Tibial artery (tissue), 4 donors: ENCODE data around the gene CHRNB1.
"Not testable (repeated sequence)": the region's sequence is repeated elsewhere in the genome, so short reads cannot be mapped to it uniquely, and the experiment has no call there.

Experiments
- DNase-seq, 2 donors: peaks; one replicate each; pipeline ENCODE4 v3.0.0-alpha.2; 2019
- H3K27ac ChIP-seq, 2 donors: fragments of 200-600 bp; sonication (generic) in 1 of 2; 1 replicate in 1 of 2; 2 replicates in 1 of 2; pipeline ENCODE4 v1.5.1; 2018 to 2019; ENCODE audit warnings: mild to moderate bottlenecking in 1 of 2
- H3K27me3 ChIP-seq, 2 donors: fragments of 200-600 bp; sonication (generic) in 1 of 2; one replicate each; pipeline versions ENCODE4 v1.5.1 to v1.6.0; 2016 to 2019
- H3K36me3 ChIP-seq, 3 donors: fragments of 200-600 bp; sonication (generic) in 2 of 3; one replicate each; pipeline ENCODE4 v1.5.1; 2016 to 2019; ENCODE audit warnings: mild to moderate bottlenecking in 2 of 3
- H3K4me1 ChIP-seq, 4 donors: fragments of 200-600 bp; sonication (generic) in 2 of 4; 1 replicate in 3 of 4; 2 replicates in 1 of 4; pipeline ENCODE4 v1.5.1; 2016 to 2019
- H3K4me3 ChIP-seq, 2 donors: fragments of 200-600 bp; sonication (generic) in 1 of 2; 1 replicate in 1 of 2; 2 replicates in 1 of 2; pipeline ENCODE4 v1.5.1; 2018 to 2019; ENCODE audit warnings: mild to moderate bottlenecking in 2 of 2
- H3K9me3 ChIP-seq, 3 donors: fragments of 200-600 bp; sonication (generic) in 1 of 3; one replicate each; pipeline ENCODE4 v1.5.1; 2016 to 2019
- intact Hi-C: fragments of 100-400 bp; cut with DNase I; formaldehyde crosslinking; loops from one replicate; pipeline ENCODE4 v1.15.0; 2023; ENCODE audit warnings: low total_unique reads
- TF ChIP-seq, protein P1 (sequence below), 2 experiments: fragments of 200-600 bp in 1 of 2; fragments of 450-650 bp in 1 of 2; IDR thresholded peaks; one replicate each; pipeline ENCODE4 v1.5.1; 2017 to 2019; ENCODE audit warnings: antibody characterized with exemption in 2 of 2, mild to moderate bottlenecking in 1 of 2, moderate library complexity in 1 of 2

Gene CHRNB1

DNA sequence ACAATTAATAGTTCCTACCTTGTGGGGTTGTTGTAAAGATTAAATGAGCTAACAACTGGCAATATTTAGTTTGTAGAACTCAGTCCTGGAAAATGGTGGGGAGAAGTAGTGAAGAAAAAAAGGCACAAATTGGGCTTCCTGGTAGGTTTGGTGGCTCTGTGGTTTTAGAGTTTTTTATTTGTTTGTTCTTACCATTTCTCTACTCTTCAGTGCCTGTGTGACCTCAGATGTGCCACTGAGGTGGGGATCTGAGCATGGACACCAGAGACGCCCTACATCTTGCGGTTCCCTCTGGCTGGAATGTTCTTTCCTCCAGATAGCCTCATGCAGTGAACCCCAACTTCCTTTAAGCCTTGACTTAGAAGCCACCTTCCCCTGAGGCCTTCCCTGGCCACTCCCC is 26.9 kb downstream of the CHRNB1 start:
- Histone ChIP-seq H3K4me1 (peaks cover 7 to 86% (median 42%) of the 10 kb centered on the region in 4 donors), H3K27me3 (no peaks in the 10 kb centered on the region), H3K27ac (no peak overlapping the region), H3K9me3 (no peaks in the 10 kb centered on the region), H3K36me3 (peaks cover 0 to 6% (median under 1%) of the 10 kb centered on the region in 3 donors), H3K4me3 (no peak overlapping the region)
- no peak for DNase-seq
- TF ChIP-seq, protein P1, sequence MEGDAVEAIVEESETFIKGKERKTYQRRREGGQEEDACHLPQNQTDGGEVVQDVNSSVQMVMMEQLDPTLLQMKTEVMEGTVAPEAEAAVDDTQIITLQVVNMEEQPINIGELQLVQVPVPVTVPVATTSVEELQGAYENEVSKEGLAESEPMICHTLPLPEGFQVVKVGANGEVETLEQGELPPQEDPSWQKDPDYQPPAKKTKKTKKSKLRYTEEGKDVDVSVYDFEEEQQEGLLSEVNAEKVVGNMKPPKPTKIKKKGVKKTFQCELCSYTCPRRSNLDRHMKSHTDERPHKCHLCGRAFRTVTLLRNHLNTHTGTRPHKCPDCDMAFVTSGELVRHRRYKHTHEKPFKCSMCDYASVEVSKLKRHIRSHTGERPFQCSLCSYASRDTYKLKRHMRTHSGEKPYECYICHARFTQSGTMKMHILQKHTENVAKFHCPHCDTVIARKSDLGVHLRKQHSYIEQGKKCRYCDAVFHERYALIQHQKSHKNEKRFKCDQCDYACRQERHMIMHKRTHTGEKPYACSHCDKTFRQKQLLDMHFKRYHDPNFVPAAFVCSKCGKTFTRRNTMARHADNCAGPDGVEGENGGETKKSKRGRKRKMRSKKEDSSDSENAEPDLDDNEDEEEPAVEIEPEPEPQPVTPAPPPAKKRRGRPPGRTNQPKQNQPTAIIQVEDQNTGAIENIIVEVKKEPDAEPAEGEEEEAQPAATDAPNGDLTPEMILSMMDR (IDR thresholded peaks at IDR 0.05): no peak
- intact Hi-C loops: no loop called here

DNA sequence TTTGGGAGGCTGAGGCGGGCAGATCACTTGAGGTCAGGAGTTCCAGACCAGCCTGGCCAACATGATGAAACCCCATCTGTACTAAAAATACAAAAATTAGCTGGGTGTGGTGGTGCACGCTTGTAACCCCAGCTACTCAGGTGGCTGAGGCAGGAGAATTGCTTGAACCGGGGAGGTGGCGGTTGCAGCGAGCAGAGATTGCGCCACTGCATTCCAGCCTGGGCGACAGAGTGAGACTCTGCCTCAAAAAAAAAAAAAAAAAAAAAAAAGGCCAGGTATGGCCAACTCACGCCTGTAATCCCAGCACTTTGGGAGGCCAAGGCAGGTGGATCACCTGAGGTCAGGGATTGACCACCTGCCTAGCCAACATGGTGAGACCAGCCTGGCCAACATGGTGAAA is 29.9 kb downstream of the CHRNB1 start:
- H3K27me3 ChIP-seq, H3K4me3 ChIP-seq, H3K9me3 ChIP-seq, DNase-seq, H3K36me3 ChIP-seq: not testable (repeated sequence)
- Histone ChIP-seq H3K4me1 (peaks cover 0 to 76% (median 45%) of the 10 kb centered on the region in 4 donors), H3K27ac (peak overlapping the region; percentile 100)
- intact Hi-C loops: loop anchor here (5.0 kb wide), 1 partner anchor 37 kb away; the partner anchor contains the start of genes FGF11 and TMEM102

DNA sequence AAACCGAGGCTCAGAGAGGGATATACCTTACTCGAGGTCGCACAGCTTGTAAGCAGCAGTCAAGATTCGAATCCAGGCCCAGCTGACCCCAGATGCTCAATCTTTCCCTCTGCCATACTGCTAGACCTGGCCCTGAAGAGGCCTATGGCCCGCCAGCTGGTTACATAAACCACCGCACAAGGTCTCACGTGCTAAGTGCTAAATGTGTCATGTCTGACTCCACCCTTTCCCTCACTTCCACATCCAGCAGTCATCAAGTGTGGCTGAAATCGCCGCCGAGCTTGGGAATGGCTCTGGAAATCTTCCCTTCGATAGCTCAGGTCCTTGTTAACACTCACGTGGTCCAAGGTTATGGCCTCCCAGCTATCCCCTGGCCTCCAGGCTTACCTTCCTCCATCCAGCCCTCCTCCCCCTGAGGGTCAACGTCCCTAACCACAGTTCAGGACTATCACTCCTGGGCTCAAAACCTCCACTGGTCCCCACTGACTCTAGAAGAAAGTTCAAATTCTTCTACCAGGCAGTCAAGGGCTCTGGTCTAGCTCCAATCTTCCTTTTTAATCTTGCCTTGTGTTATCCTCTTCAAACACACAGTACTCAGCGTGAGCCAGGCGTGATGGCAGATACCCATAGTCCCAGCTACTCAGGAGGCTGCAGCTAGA is 31.0 kb downstream of the CHRNB1 start:
- H3K27ac ChIP-seq: peak overlapping the region; percentile 100
- TF ChIP-seq, protein P1 (IDR thresholded peaks at IDR 0.05): no peak
- DNase-seq: peak; percentile 81 to 87
- H3K9me3 ChIP-seq: no peaks in the 10 kb centered on the region
- peaks cover 0 to 71% (median 46%) of the 10 kb centered on the region in 4 donors for H3K4me1 ChIP-seq
- H3K27me3 ChIP-seq: no peaks in the 10 kb centered on the region
- intact Hi-C loops: loop anchor here (5.0 kb wide), 1 partner anchor 39 kb away; the partner anchor contains the start of genes FGF11 and TMEM102
- no peak overlapping the region for H3K4me3 ChIP-seq
- H3K36me3 ChIP-seq: no peaks in the 10 kb centered on the region

DNA sequence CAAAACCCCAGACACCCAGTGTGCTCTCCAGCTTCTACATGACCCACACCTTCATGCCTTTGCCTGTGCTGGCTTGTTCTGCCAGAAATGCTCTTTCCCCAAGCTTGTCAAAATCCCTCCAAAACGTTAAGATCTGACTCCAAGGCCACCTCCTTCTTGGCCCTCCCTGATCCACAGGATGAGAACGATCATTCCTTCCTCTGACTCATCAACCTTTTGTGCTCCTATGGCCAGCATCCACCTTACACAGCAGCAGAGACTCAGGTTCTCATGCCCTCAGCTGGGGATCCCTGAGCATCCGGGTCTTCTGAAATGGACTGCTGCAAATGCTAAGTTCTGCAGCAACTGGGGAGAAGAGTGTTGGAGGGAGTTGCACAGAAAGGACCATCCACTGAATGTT is 31.6 kb downstream of the CHRNB1 start:
- Histone ChIP-seq H3K9me3 (no peaks in the 10 kb centered on the region), H3K36me3 (no peaks in the 10 kb centered on the region), H3K4me3 (no peak overlapping the region), H3K4me1 (peaks cover 0 to 65% (median 45%) of the 10 kb centered on the region in 4 donors), H3K27ac (peak overlapping the region; percentile 100), H3K27me3 (no peaks in the 10 kb centered on the region)
- DNase-seq: no peak
- TF ChIP-seq, protein P1 (IDR thresholded peaks at IDR 0.05): no peak
- intact Hi-C loops: loop anchor here (5.0 kb wide), 1 partner anchor 39 kb away; the partner anchor contains the start of genes FGF11 and TMEM102

DNA sequence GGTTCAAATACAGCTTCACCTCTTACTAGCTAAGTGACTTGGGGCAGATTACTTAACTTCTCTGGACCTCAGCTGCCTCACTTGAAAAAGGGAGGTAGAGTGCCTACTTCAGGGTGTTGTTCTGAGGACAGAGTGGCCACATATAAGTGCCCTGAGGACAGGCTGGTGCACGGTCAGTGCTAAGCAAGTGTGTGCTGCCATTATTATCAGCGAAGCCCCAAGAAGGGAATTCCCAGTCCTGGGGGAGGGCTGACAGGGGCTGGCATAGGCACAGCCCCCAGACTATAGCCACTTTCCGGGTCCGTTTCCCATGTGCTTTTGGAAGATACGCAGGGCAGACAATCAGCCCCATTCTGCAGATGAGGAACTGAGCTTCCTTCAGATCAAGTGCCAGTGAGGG is 32.1 kb downstream of the CHRNB1 start:
- no peak for DNase-seq
- Histone ChIP-seq H3K9me3 (no peaks in the 10 kb centered on the region), H3K36me3 (no peaks in the 10 kb centered on the region), H3K4me3 (peak overlapping the region; percentile 95 to 100), H3K27ac (peak overlapping the region; percentile 100), H3K27me3 (no peaks in the 10 kb centered on the region), H3K4me1 (peaks cover 0 to 64% (median 46%) of the 10 kb centered on the region in 4 donors)
- intact Hi-C loops: loop anchor here (5.0 kb wide), 1 partner anchor 40 kb away; the partner anchor contains the start of genes FGF11 and TMEM102
- TF ChIP-seq, protein P1 (IDR thresholded peaks at IDR 0.05): no peak
